HG03280 (cell line): ENCODE measurements around the gene MAP3K7.
"Not testable (repeated sequence)": the region's sequence is repeated elsewhere in the genome, so short reads cannot be mapped to it uniquely, and the experiment has no call there.

ENCODE experiments used
- ATAC-seq: cut with Tn5 transposase; IDR thresholded peaks from one replicate; pipeline ENCODE4 v1.9.1; 2021; ENCODE audit warnings: mild to moderate bottlenecking, moderate library complexity; ENCODE audit not compliant: unreplicated experiment

The MAP3K7 gene

GRCh38 chr6:90578894-90579549 lies 7.8 kb downstream of the MAP3K7 start:
- no peak for ATAC-seq

- ATAC-seq, result no peak
These were observed 11.6 kb downstream of the MAP3K7 start for GRCh38 chr6:90575267-90575666.

- ATAC-seq, result no peak
These were observed 12.3 kb downstream of the MAP3K7 start for GRCh38 chr6:90574610-90575009.

- ATAC-seq, result no peak
These were observed 13.2 kb downstream of the MAP3K7 start for GRCh38 chr6:90573624-90574023.

GRCh38 chr6:90572856-90573255 lies 14.0 kb downstream of the MAP3K7 start:
- no peak for ATAC-seq

- ATAC-seq, result no peak
These were observed 17.6 kb downstream of the MAP3K7 start for GRCh38 chr6:90569223-90569622.

GRCh38 chr6:90567682-90568081 lies 19.2 kb downstream of the MAP3K7 start:
- ATAC-seq, result not testable (repeated sequence)

GRCh38 chr6:90562341-90562740 lies 24.5 kb downstream of the MAP3K7 start:
- not testable (repeated sequence) for ATAC-seq

GRCh38 chr6:90559931-90560330 lies 26.9 kb downstream of the MAP3K7 start:
- no peak for ATAC-seq

- ATAC-seq, result no peak
These were observed 29.9 kb downstream of the MAP3K7 start for GRCh38 chr6:90557006-90557405.

- no peak for ATAC-seq
These were observed 38.9 kb downstream of the MAP3K7 start for GRCh38 chr6:90547991-90548390.

- no peak for ATAC-seq
These were observed 39.8 kb downstream of the MAP3K7 start for GRCh38 chr6:90547079-90547478.

GRCh38 chr6:90545448-90545847 lies 41.4 kb downstream of the MAP3K7 start:
- no peak for ATAC-seq

GRCh38 chr6:90544741-90545140 lies 42.1 kb downstream of the MAP3K7 start:
- ATAC-seq, result no peak

GRCh38 chr6:90544081-90544480 lies 42.8 kb downstream of the MAP3K7 start:
- ATAC-seq, result no peak

- no peak for ATAC-seq
These were observed 45.7 kb downstream of the MAP3K7 start for GRCh38 chr6:90541221-90541620.

- ATAC-seq, result no peak
These were observed 48.4 kb downstream of the MAP3K7 start for GRCh38 chr6:90538278-90539046.

GRCh38 chr6:90537723-90538258 lies 49.1 kb downstream of the MAP3K7 start:
- no peak for ATAC-seq

GRCh38 chr6:90537027-90537426 lies 49.8 kb downstream of the MAP3K7 start:
- ATAC-seq, result no peak

- no peak for ATAC-seq
These were observed 50.4 kb downstream of the MAP3K7 start for GRCh38 chr6:90536520-90536919.

- ATAC-seq, result no peak
These were observed 52.4 kb downstream of the MAP3K7 start for GRCh38 chr6:90534337-90535025.
